HepG2 (cell line): Measurements from ENCODE around the gene C1GALT1. TPM values are rescaled to one million over a fixed set of nuclear protein-coding genes. Genes with fewer than 3 reads are reported as not detected.

Experiments used
- BHLHE40 ChIP-seq: IDR thresholded peaks from 2 replicates; pipeline ENCODE4 v1.6.1; 2011; ENCODE audit warnings: low read length, improper control_type of control experiment
- CREB1 ChIP-seq, 2 experiments: fragments of 450-650 bp in 1 of 2; IDR thresholded peaks; 2 replicates each; pipeline ENCODE4 v1.6.1; 2016 to 2017; ENCODE audit warnings: control low read depth in 1 of 2, mild to moderate bottlenecking in 1 of 2, missing compliant biosample characterization in 1 of 2, missing genetic modification characterization in 1 of 2
- DPF2 ChIP-seq: sonication (generic); formaldehyde crosslinking; IDR thresholded peaks from 2 replicates; pipeline ENCODE4 v1.4.0; 2020; ENCODE audit warnings: mild to moderate bottlenecking, low read depth, missing genetic modification reagents, borderline replicate concordance
- FOSL2 ChIP-seq: sonication (generic); formaldehyde crosslinking; IDR thresholded peaks from 2 replicates; pipeline ENCODE4 v1.4.0; 2020; ENCODE audit warnings: missing genetic modification reagents
- FOXA3 ChIP-seq: IDR thresholded peaks from 2 replicates; pipeline ENCODE4 v1.6.1; 2016; ENCODE audit warnings: missing genetic modification reagents, missing compliant biosample characterization
- KLF11 ChIP-seq: IDR thresholded peaks from 2 replicates; pipeline ENCODE4 v1.6.1; 2016; ENCODE audit warnings: missing compliant biosample characterization
- KLF12 ChIP-seq: sonication (generic); formaldehyde crosslinking; IDR thresholded peaks from 2 replicates; pipeline ENCODE4 v1.4.0; 2020; ENCODE audit warnings: missing genetic modification reagents, borderline replicate concordance
- NCOA2 ChIP-seq: sonication (generic); formaldehyde crosslinking; IDR thresholded peaks from 2 replicates; pipeline ENCODE4 v1.8.0; 2022; ENCODE audit warnings: inconsistent platforms
- RBM39 ChIP-seq: fragments of 200-400 bp; formaldehyde crosslinking; IDR thresholded peaks from one replicate; pipeline ENCODE4 v1.6.1; 2018; ENCODE audit warnings: antibody characterized with exemption, mild to moderate bottlenecking, low read depth, low read length; ENCODE audit not compliant: poor library complexity, severe bottlenecking
- REPIN1 ChIP-seq: sonication (generic); formaldehyde crosslinking; IDR thresholded peaks from 2 replicates; pipeline ENCODE4 v1.8.0; 2022; ENCODE audit warnings: missing genetic modification reagents, low read depth, mild to moderate bottlenecking, borderline replicate concordance
- SIX1 ChIP-seq: sonication (generic); formaldehyde crosslinking; IDR thresholded peaks from 2 replicates; pipeline ENCODE4 v1.4.0; 2020; ENCODE audit warnings: missing genetic modification reagents, borderline replicate concordance
- SMC3 ChIP-seq: IDR thresholded peaks from 2 replicates; pipeline ENCODE4 v1.6.1; 2011; ENCODE audit warnings: low read length, improper control_type of control experiment
- SOX13 ChIP-seq, 3 experiments: fragments of 450-650 bp in 1 of 3; sonication (generic) in 1 of 3; formaldehyde crosslinking in 1 of 3; IDR thresholded peaks in 2 of 3; conservative IDR thresholded peaks in 1 of 3; 2 replicates each; pipeline versions ENCODE4 v1.5.0 to v1.6.1; 2016 to 2020; ENCODE audit warnings: antibody characterized with exemption in 1 of 3, mild to moderate bottlenecking in 1 of 3, missing compliant biosample characterization in 1 of 3, missing genetic modification reagents in 1 of 3, moderate library complexity in 1 of 3
- ZNF777 ChIP-seq: sonication (generic); formaldehyde crosslinking; IDR thresholded peaks from 2 replicates; pipeline ENCODE4 v1.4.0; 2020; ENCODE audit warnings: missing genetic modification reagents
- ZNF839 ChIP-seq: sonication (generic); formaldehyde crosslinking; IDR thresholded peaks from 2 replicates; pipeline ENCODE4 v1.4.0; 2020; ENCODE audit warnings: missing genetic modification reagents, mild to moderate bottlenecking, borderline replicate concordance
- ZSCAN31 ChIP-seq: sonication (generic); formaldehyde crosslinking; IDR thresholded peaks from 2 replicates; pipeline ENCODE4 v1.5.0; 2020; ENCODE audit warnings: low read depth, mild to moderate bottlenecking, missing genetic modification reagents
- polyA plus RNA-seq, 8 experiments: library from polyadenylated mRNA; depleted of rRNA in 3 of 8; stranded (reverse) in 7 of 8; unstranded in 1 of 8; fragments of >200 nt; fragmentation: Illumina TruSeq in 4 of 8; extraction: Trizol in 4 of 8; gene quantifications; 2 replicates each; pipeline versions ENCODE4 v1.2.1 to v1.2.3, GENCODE V29; 2011 to 2016; ENCODE audit warnings: low read depth in 4 of 8, missing spikeins in 1 of 8, mixed read lengths in 1 of 8; ENCODE audit not compliant: insufficient read depth in 1 of 8
- total RNA-seq, 5 experiments: library from RNA; depleted of rRNA; stranded (reverse); fragments of >200 nt; fragmentation: Illumina TruSeq; extraction: Trizol; gene quantifications; 2 replicates each; pipeline ENCODE4 v1.2.3, GENCODE V29; 2016; ENCODE audit warnings: low read depth in 1 of 5
- TF ChIP-seq, protein P1 (sequence below): IDR thresholded peaks from 2 replicates; pipeline ENCODE4 v1.6.1; 2016; ENCODE audit warnings: low read depth
- TF ChIP-seq, protein P2 (sequence below): sonication (generic); formaldehyde crosslinking; IDR thresholded peaks from 2 replicates; pipeline ENCODE4 v1.4.0; 2020; ENCODE audit warnings: missing genetic modification reagents
- TF ChIP-seq, protein P3 (sequence below): sonication (generic); formaldehyde crosslinking; conservative IDR thresholded peaks from 2 replicates; pipeline ENCODE4 v1.8.1; 2023; ENCODE audit warnings: missing genetic modification reagents
- TF ChIP-seq, protein P4 (sequence below): IDR thresholded peaks from 2 replicates; pipeline ENCODE4 v1.6.1; 2016; ENCODE audit warnings: control low read depth
- TF ChIP-seq, protein P5 (sequence below): IDR thresholded peaks from 2 replicates; pipeline ENCODE4 v1.6.1; 2012; ENCODE audit warnings: inconsistent platforms

C1GALT1 gene
- total and polyA plus RNA-seq, 2 of the 13 experiments (the other 11 are each of a cell fraction or from before 2014, with no cell fraction given), result 57.1 to 65.9 TPM

DNA sequence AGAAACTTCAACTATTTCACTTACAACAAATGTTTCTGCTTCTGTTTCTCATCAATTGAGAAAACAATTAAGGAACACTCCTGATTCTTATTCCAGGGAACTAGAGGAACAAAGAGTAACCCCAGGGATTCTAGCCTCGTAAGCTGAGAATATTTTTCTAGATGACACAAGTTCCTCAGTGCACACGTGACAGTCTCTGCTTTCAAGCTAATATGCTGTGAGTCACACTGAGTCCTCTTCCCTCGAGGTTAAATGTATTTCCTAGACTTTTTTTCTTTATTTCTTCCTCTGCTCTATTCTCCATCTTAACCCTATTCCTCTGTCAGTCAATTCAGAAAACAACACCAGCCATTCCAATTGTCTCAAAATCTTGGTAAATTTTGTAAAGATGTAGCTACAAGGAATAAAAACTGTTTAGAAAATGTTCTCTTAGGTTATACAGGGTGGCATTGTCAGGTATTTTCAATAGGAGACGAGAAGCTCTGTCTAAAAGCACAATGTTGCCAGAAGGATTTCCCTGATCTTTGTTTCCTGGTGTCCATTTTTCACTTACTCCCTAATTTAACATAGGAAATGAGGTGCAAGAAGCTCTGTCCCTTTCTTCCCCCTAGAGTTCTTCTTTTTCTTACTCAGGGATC is 5.8 kb upstream of the C1GALT1 start (continued):
- TF ChIP-seq REPIN1 (CRISPR knock-in tag) (0 out of 2 replicates have a peak, but pooled peaks have one; percentile 13), DPF2 (CRISPR knock-in tag) (no peak), SMC3 (no peak), CREB1 (IDR thresholded peaks at IDR 0.05) (0 out of 2 replicates have a peak, but pooled peaks have one; percentile 2), CREB1 (CRISPR knock-in tag; IDR thresholded peaks at IDR 0.05) (no peak), SOX13 (IDR thresholded peaks at IDR 0.05) (no peak), SOX13 (CRISPR knock-in tag; conservative IDR thresholded peaks at IDR 0.05 in 1 of 2, IDR thresholded peaks at IDR 0.05 in 1 of 2) (peak in 1 of 2 experiments; percentile 38; a peak in 2 of 4 replicates), ZNF777 (CRISPR knock-in tag) (no peak), FOXA3 (CRISPR knock-in tag) (no peak), SIX1 (CRISPR knock-in tag) (no peak), NCOA2 (CRISPR knock-in tag) (no peak), ZSCAN31 (CRISPR knock-in tag) (no peak), KLF11 (CRISPR knock-in tag) (peak; percentile 49; the same call in 1 of the 2 replicates), BHLHE40 (peak; percentile 80), KLF12 (CRISPR knock-in tag) (no peak), FOSL2 (CRISPR knock-in tag) (peak; percentile 86), RBM39 (no peak), ZNF839 (CRISPR knock-in tag) (no peak)
- TF ChIP-seq, protein P1, sequence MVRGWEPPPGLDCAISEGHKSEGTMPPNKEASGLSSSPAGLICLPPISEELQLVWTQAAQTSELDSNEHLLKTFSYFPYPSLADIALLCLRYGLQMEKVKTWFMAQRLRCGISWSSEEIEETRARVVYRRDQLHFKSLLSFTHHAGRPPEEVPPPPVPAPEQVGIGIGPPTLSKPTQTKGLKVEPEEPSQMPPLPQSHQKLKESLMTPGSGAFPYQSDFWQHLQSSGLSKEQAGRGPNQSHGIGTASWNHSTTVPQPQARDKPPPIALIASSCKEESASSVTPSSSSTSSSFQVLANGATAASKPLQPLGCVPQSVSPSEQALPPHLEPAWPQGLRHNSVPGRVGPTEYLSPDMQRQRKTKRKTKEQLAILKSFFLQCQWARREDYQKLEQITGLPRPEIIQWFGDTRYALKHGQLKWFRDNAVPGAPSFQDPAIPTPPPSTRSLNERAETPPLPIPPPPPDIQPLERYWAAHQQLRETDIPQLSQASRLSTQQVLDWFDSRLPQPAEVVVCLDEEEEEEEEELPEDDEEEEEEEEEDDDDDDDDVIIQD (CRISPR knock-in tag), result 0 out of 2 replicates have a peak, but pooled peaks have one; percentile 17
- TF ChIP-seq, protein P2, sequence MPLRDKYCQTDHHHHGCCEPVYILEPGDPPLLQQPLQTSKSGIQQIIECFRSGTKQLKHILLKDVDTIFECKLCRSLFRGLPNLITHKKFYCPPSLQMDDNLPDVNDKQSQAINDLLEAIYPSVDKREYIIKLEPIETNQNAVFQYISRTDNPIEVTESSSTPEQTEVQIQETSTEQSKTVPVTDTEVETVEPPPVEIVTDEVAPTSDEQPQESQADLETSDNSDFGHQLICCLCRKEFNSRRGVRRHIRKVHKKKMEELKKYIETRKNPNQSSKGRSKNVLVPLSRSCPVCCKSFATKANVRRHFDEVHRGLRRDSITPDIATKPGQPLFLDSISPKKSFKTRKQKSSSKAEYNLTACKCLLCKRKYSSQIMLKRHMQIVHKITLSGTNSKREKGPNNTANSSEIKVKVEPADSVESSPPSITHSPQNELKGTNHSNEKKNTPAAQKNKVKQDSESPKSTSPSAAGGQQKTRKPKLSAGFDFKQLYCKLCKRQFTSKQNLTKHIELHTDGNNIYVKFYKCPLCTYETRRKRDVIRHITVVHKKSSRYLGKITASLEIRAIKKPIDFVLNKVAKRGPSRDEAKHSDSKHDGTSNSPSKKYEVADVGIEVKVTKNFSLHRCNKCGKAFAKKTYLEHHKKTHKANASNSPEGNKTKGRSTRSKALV (CRISPR knock-in tag), result no peak
- TF ChIP-seq, protein P3, sequence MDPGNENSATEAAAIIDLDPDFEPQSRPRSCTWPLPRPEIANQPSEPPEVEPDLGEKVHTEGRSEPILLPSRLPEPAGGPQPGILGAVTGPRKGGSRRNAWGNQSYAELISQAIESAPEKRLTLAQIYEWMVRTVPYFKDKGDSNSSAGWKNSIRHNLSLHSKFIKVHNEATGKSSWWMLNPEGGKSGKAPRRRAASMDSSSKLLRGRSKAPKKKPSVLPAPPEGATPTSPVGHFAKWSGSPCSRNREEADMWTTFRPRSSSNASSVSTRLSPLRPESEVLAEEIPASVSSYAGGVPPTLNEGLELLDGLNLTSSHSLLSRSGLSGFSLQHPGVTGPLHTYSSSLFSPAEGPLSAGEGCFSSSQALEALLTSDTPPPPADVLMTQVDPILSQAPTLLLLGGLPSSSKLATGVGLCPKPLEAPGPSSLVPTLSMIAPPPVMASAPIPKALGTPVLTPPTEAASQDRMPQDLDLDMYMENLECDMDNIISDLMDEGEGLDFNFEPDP, result no peak
- TF ChIP-seq, protein P4, sequence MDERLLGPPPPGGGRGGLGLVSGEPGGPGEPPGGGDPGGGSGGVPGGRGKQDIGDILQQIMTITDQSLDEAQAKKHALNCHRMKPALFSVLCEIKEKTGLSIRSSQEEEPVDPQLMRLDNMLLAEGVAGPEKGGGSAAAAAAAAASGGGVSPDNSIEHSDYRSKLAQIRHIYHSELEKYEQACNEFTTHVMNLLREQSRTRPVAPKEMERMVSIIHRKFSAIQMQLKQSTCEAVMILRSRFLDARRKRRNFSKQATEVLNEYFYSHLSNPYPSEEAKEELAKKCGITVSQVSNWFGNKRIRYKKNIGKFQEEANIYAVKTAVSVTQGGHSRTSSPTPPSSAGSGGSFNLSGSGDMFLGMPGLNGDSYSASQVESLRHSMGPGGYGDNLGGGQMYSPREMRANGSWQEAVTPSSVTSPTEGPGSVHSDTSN (CRISPR knock-in tag), result no peak
- TF ChIP-seq, protein P5, sequence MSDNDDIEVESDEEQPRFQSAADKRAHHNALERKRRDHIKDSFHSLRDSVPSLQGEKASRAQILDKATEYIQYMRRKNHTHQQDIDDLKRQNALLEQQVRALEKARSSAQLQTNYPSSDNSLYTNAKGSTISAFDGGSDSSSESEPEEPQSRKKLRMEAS, result peak; percentile 39
